Measurements from ENCODE around the gene RALA. TPM values are rescaled to one million over a fixed set of nuclear protein-coding genes. Genes with fewer than 3 reads are reported as not detected.

Gene RALA
- total and polyA plus RNA-seq, 2 experiments from 2014 or later: 43.5 to 231 TPM

- TF ChIP-seq ZNF462 (CRISPR knock-in tag; IDR thresholded peaks at IDR 0.05): no peak
- TF ChIP-seq ZNF331 (CRISPR knock-in tag; IDR thresholded peaks at IDR 0.05; ENCODE audit: low read depth): no peak
- no peak for TF ChIP-seq STAT1 (IDR thresholded peaks at IDR 0.05; ENCODE audit: unreplicated experiment)
- no peak for TF ChIP-seq NANOG (IDR thresholded peaks at IDR 0.05; ENCODE audit: borderline replicate concordance)
- no peak for TF ChIP-seq EZH2phosphoT487 (IDR thresholded peaks at IDR 0.05; ENCODE audit: unreplicated experiment)
- no peak for TF ChIP-seq POLR2AphosphoS5 (IDR thresholded peaks at IDR 0.05; ENCODE audit: low read depth)
- TF ChIP-seq CTCF (conservative IDR thresholded peaks at IDR 0.05; ENCODE audit: low read depth in 2 of 2): no peak
- no peak for TF ChIP-seq EZH2 (IDR thresholded peaks at IDR 0.05; ENCODE audit: low read depth, unreplicated experiment)
- TF ChIP-seq JUNB (IDR thresholded peaks at IDR 0.05; ENCODE audit: unreplicated experiment): no peak
- no peak for TF ChIP-seq ETS1 (IDR thresholded peaks at IDR 0.05)
- no peak for TF ChIP-seq REST (IDR thresholded peaks at IDR 0.05; ENCODE audit: unreplicated experiment)
Measured at GRCh38 chr7:39574673-39575349, 48.6 kb upstream of the RALA start (continued).

Measured in GM23338 (cell line).